Measurements from ENCODE around the gene RNF157.

RNF157 gene

GRCh38 chr17:76200354-76200753, 39.9 kb downstream of the RNF157 start:
- TF ChIP-seq CTCF (IDR thresholded peaks at IDR 0.05; ENCODE audit: control insufficient read depth, extremely low read depth, insufficient read depth): no peak
- DNase-seq (ENCODE audit: low read depth): no peak
- no peak overlapping the region for H3K4me3 ChIP-seq (ENCODE audit: low read depth, low read length)

GRCh38 chr17:76199469-76199868, 40.8 kb downstream of the RNF157 start:
- no peak for TF ChIP-seq CTCF (IDR thresholded peaks at IDR 0.05; ENCODE audit: control insufficient read depth, extremely low read depth, insufficient read depth)
- DNase-seq (ENCODE audit: low read depth): no peak
- H3K4me3 ChIP-seq (ENCODE audit: low read depth, low read length): no peak overlapping the region

- H3K4me3 ChIP-seq (ENCODE audit: low read depth, low read length): no peak overlapping the region
- DNase-seq (ENCODE audit: low read depth): no peak
- no peak for TF ChIP-seq CTCF (IDR thresholded peaks at IDR 0.05; ENCODE audit: control insufficient read depth, extremely low read depth, insufficient read depth)
These were observed 41.6 kb downstream of the RNF157 start for GRCh38 chr17:76198702-76199101.

- H3K4me3 ChIP-seq (ENCODE audit: low read depth, low read length): no peak overlapping the region
- TF ChIP-seq CTCF (IDR thresholded peaks at IDR 0.05; ENCODE audit: control insufficient read depth, extremely low read depth, insufficient read depth): no peak
- no peak for DNase-seq (ENCODE audit: low read depth)
These were observed 42.4 kb downstream of the RNF157 start for GRCh38 chr17:76197911-76198310.

- DNase-seq (ENCODE audit: low read depth): peak; percentile 93
- H3K4me3 ChIP-seq (ENCODE audit: low read depth, low read length): no peak overlapping the region
- TF ChIP-seq CTCF (IDR thresholded peaks at IDR 0.05; ENCODE audit: control insufficient read depth, extremely low read depth, insufficient read depth): no peak
These were observed 43.6 kb downstream of the RNF157 start for GRCh38 chr17:76196675-76197074.

GRCh38 chr17:76195281-76196096, 44.8 kb downstream of the RNF157 start:
- no peak for DNase-seq (ENCODE audit: low read depth)

More at GRCh38 chr17:76195281-76196096, 44.8 kb downstream of the RNF157 start:
- no peak for TF ChIP-seq CTCF (IDR thresholded peaks at IDR 0.05; ENCODE audit: control insufficient read depth, extremely low read depth, insufficient read depth)
- no peak overlapping the region for H3K4me3 ChIP-seq (ENCODE audit: low read depth, low read length)
